Trophoblast cell (in vitro differentiated cells and primary cell): ENCODE measurements around the gene PAM16.

ENCODE experiments used
- DNase-seq, 2 donors: peaks; one replicate each; pipeline ENCODE4 v3.0.0-alpha.2; 2016
- H2AFZ ChIP-seq: 2 replicates; pipeline ENCODE4 v1.6.1; 2013; ENCODE audit warnings: low read length, moderate library complexity, mild to moderate bottlenecking; ENCODE audit not compliant: insufficient read depth, poor library complexity
- H2AK5ac ChIP-seq: 2 replicates; pipeline ENCODE4 v1.6.1; 2013; ENCODE audit warnings: mild to moderate bottlenecking, low read length
- H2BK120ac ChIP-seq: 2 replicates; pipeline ENCODE4 v1.6.1; 2013; ENCODE audit warnings: low read length, mild to moderate bottlenecking, moderate library complexity; ENCODE audit not compliant: insufficient read depth, poor library complexity
- H2BK12ac ChIP-seq: 2 replicates; pipeline ENCODE4 v1.6.1; 2013; ENCODE audit warnings: mild to moderate bottlenecking, low read length, moderate library complexity
- H2BK5ac ChIP-seq: 2 replicates; pipeline ENCODE4 v1.6.1; 2013; ENCODE audit warnings: low read length, low read depth, moderate library complexity, mild to moderate bottlenecking; ENCODE audit not compliant: poor library complexity
- H3K14ac ChIP-seq: 2 replicates; pipeline ENCODE4 v1.6.1; 2013; ENCODE audit warnings: mild to moderate bottlenecking, low read length
- H3K18ac ChIP-seq: 2 replicates; pipeline ENCODE4 v1.6.1; 2013; ENCODE audit warnings: mild to moderate bottlenecking, low read length
- H3K23ac ChIP-seq: 2 replicates; pipeline ENCODE4 v1.6.1; 2013; ENCODE audit warnings: low read length
- H3K27ac ChIP-seq: 2 replicates; pipeline ENCODE4 v1.5.1; 2013; ENCODE audit warnings: low read depth, mild to moderate bottlenecking, inconsistent platforms, low read length, moderate library complexity
- H3K27me3 ChIP-seq: 2 replicates; pipeline ENCODE4 v1.6.1; 2013; ENCODE audit warnings: inconsistent platforms, mild to moderate bottlenecking, low read length, moderate library complexity; ENCODE audit not compliant: insufficient read depth
- H3K36me3 ChIP-seq, 2 experiments: 1 replicate in 1 of 2; 2 replicates in 1 of 2; pipeline ENCODE4 v1.6.1; 2013; ENCODE audit warnings: low read length in 2 of 2, mild to moderate bottlenecking in 2 of 2, moderate library complexity in 1 of 2; ENCODE audit not compliant: insufficient read depth in 2 of 2, control insufficient read depth in 1 of 2
- H3K4ac ChIP-seq: 2 replicates; pipeline ENCODE4 v1.6.1; 2013; ENCODE audit warnings: low read depth, mild to moderate bottlenecking, low read length, moderate library complexity
- H3K4me1 ChIP-seq, 2 experiments: 1 replicate in 1 of 2; 2 replicates in 1 of 2; pipeline ENCODE4 v1.6.1; 2013; ENCODE audit warnings: low read length in 2 of 2, mild to moderate bottlenecking in 2 of 2, moderate library complexity in 1 of 2; ENCODE audit not compliant: insufficient read depth in 2 of 2, control insufficient read depth in 1 of 2
- H3K4me2 ChIP-seq: 2 replicates; pipeline ENCODE4 v1.6.1; 2013; ENCODE audit warnings: inconsistent platforms, mild to moderate bottlenecking, low read length, moderate library complexity
- H3K4me3 ChIP-seq: 2 replicates; pipeline ENCODE4 v1.5.1; 2013; ENCODE audit warnings: mild to moderate bottlenecking, low read depth, low read length, inconsistent platforms
- H3K79me1 ChIP-seq: one replicate; pipeline ENCODE4 v1.6.1; 2013; ENCODE audit warnings: low read length
- H3K79me2 ChIP-seq: 2 replicates; pipeline ENCODE4 v1.6.1; 2013; ENCODE audit warnings: low read length, mild to moderate bottlenecking; ENCODE audit not compliant: control insufficient read depth, insufficient read depth, poor library complexity
- H3K9ac ChIP-seq: 2 replicates; pipeline ENCODE4 v1.6.1; 2013; ENCODE audit warnings: mild to moderate bottlenecking, low read length
- H3K9me3 ChIP-seq: 2 replicates; pipeline ENCODE4 v1.6.1; 2013; ENCODE audit warnings: low read depth, mild to moderate bottlenecking, control low read depth, inconsistent platforms, low read length; ENCODE audit not compliant: insufficient read depth
- H4K12ac ChIP-seq: 2 replicates; pipeline ENCODE4 v1.6.1; 2013; ENCODE audit warnings: low read depth, mild to moderate bottlenecking, low read length, moderate library complexity
- H4K8ac ChIP-seq: 2 replicates; pipeline ENCODE4 v1.6.1; 2013; ENCODE audit warnings: low read depth, mild to moderate bottlenecking, low read length, moderate library complexity
- H4K91ac ChIP-seq: one replicate; pipeline ENCODE4 v1.6.1; 2013; ENCODE audit warnings: low read depth, mild to moderate bottlenecking, low read length, moderate library complexity
- WGBS: extraction: QIAGEN DNeasy Blood & Tissue Kit; methylation state at CpG from one replicate; pipeline ENCODE4 v1.1.7; 2013; ENCODE audit warnings: missing lambda C conversion rate; ENCODE audit not compliant: insufficient read length, insufficient coverage; ENCODE audit errors: extremely low coverage; 5-methylcytosine and 5-hydroxymethylcytosine counted together

Gene PAM16

DNA sequence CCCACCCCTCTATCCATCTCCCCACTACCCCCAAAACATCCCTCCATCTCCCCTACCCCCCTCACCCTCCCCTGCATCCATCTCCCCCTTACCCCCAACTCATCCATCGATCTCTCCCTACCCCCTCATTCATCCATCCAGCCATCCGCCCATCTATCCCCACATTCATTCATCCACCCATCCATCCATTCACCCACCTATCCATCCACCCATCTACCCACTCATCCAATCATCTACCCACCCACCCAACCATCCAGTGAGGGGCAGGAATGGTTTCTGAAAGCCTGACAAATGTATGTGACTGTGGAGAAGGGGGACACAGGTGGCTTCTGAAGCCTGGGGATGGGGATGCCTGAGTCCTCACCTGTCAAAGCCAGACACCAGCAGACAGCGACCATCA is 8.8 kb upstream of the PAM16 start:
- no peak overlapping the region for H2AK5ac ChIP-seq
- WGBS: 100% methylated on average over 2 of the region's 3 CpGs
- H3K36me3 ChIP-seq: peaks cover 10 to 25% of the 10 kb centered on the region in 2 experiments

DNA sequence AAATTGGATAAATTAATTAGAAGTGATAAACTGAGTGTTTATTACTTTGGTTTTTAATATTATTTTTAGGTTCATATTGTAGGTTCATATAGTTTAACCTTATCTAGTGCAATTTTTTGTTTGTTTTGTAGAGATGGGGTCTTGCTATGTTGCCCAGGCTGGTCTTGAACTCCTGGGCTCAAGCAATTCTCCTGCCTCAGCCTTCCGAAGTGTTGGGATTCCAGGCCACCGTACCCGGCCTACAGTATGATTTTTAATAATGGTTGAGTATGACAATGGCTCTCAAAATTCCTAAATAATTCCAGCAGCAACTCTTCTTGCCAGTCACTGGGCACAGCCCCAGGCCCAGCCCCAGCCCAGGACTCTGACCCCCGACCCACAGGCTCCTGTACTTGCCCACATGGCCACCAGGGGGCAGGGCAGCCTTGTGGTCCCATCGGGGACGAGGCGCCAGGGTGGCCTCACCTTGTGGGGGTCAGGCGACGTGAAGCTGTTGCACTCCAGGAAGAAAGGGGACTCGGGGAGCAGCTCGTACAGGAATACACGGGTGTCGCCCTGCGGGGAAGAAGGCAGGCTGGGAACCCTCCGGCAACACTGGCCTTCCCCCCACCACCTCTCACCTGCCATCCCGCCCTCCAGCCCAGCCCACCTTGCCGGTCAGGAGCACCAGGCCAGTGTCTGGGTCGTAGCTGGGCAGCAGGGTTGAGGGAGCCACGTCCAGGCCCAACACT is 7.9 kb upstream of the PAM16 start:
- H4K12ac ChIP-seq: no peak overlapping the region
- H3K4ac ChIP-seq: no peak overlapping the region
- peak in 1 of 2 donors; percentile 70 for DNase-seq
- WGBS: no CpG with 5 or more reads among the region's 19 CpGs
- H3K14ac ChIP-seq: no peak overlapping the region
- H3K9me3 ChIP-seq: peaks cover 2% of the 10 kb centered on the region
- H3K27ac ChIP-seq: no peak overlapping the region
- no peaks in the 10 kb centered on the region for H3K79me2 ChIP-seq
- H3K4me3 ChIP-seq: no peak overlapping the region
- no peak overlapping the region for H4K91ac ChIP-seq
- no peak overlapping the region for H3K4me2 ChIP-seq
- H3K36me3 ChIP-seq: peaks cover 5 to 21% of the 10 kb centered on the region in 2 experiments
- H2AK5ac ChIP-seq: no peak overlapping the region
- no peak overlapping the region for H3K18ac ChIP-seq
- no peak overlapping the region for H2BK120ac ChIP-seq
- H3K4me1 ChIP-seq: peaks cover 2 to 6% of the 10 kb centered on the region in 2 experiments
- H3K23ac ChIP-seq: no peak overlapping the region
- no peak overlapping the region for H4K8ac ChIP-seq
- H3K79me1 ChIP-seq: no peaks in the 10 kb centered on the region
- no peaks in the 10 kb centered on the region for H3K27me3 ChIP-seq
- no peak overlapping the region for H2AFZ ChIP-seq
- H2BK12ac ChIP-seq: no peak overlapping the region
- no peak overlapping the region for H2BK5ac ChIP-seq
- no peak overlapping the region for H3K9ac ChIP-seq

More for the DNA sequence above, 8.8 kb upstream of the PAM16 start:
- no peak overlapping the region for H3K4me3 ChIP-seq
- H2BK5ac ChIP-seq: no peak overlapping the region
- no peak overlapping the region for H3K4me2 ChIP-seq
- H3K18ac ChIP-seq: no peak overlapping the region
- H3K23ac ChIP-seq: no peak overlapping the region
- peaks cover 2 to 6% of the 10 kb centered on the region in 2 experiments for H3K4me1 ChIP-seq
- H4K12ac ChIP-seq: no peak overlapping the region
- no peak overlapping the region for H2BK12ac ChIP-seq
- H3K27me3 ChIP-seq: no peaks in the 10 kb centered on the region
- H3K79me1 ChIP-seq: no peaks in the 10 kb centered on the region
- no peak overlapping the region for H2AFZ ChIP-seq
- H3K9me3 ChIP-seq: peaks cover 3% of the 10 kb centered on the region
- no peak overlapping the region for H4K8ac ChIP-seq
- H3K9ac ChIP-seq: no peak overlapping the region
- H3K79me2 ChIP-seq: no peaks in the 10 kb centered on the region
- H2BK120ac ChIP-seq: no peak overlapping the region
- no peak overlapping the region for H3K14ac ChIP-seq
- no peak overlapping the region for H3K27ac ChIP-seq
- no peak overlapping the region for H3K4ac ChIP-seq
- DNase-seq: no peak
- no peak overlapping the region for H4K91ac ChIP-seq

DNA sequence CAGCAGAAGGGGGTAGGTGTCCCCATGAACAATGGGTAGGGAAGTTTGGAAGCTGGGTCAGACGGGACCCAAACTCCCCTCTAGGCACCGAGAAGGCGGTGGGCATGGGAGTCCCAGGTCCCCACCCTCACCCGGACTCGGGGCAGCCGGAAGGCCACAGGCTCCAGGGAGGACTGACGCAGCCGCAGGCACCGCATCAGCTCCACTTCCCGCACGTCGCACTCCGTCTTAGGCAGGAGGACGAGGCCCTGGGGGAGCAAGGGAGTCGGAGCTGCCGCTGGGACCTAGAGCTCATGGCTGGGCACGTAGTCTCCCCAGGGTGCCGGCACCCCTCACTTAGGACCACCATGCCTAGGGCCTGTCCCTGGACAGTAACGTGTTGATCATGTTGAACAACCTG is 7.1 kb upstream of the PAM16 start:
- Histone ChIP-seq H3K4ac (no peak overlapping the region), H3K36me3 (peaks cover 5 to 21% of the 10 kb centered on the region in 2 experiments), H2BK120ac (no peak overlapping the region), H3K9ac (no peak overlapping the region), H3K18ac (no peak overlapping the region), H3K14ac (no peak overlapping the region), H3K23ac (no peak overlapping the region), H2BK5ac (no peak overlapping the region), H3K79me2 (no peaks in the 10 kb centered on the region), H3K27ac (no peak overlapping the region), H2AK5ac (no peak overlapping the region), H3K4me3 (no peak overlapping the region), H3K4me1 (peaks cover 2 to 6% of the 10 kb centered on the region in 2 experiments), H3K9me3 (peaks cover 2% of the 10 kb centered on the region), H4K8ac (no peak overlapping the region), H2BK12ac (no peak overlapping the region), H3K27me3 (no peaks in the 10 kb centered on the region), H4K91ac (no peak overlapping the region), H3K4me2 (no peak overlapping the region), H4K12ac (no peak overlapping the region), H2AFZ (no peak overlapping the region), H3K79me1 (no peaks in the 10 kb centered on the region)
- no peak for DNase-seq
- no CpG with 5 or more reads among the region's 19 CpGs for WGBS

DNA sequence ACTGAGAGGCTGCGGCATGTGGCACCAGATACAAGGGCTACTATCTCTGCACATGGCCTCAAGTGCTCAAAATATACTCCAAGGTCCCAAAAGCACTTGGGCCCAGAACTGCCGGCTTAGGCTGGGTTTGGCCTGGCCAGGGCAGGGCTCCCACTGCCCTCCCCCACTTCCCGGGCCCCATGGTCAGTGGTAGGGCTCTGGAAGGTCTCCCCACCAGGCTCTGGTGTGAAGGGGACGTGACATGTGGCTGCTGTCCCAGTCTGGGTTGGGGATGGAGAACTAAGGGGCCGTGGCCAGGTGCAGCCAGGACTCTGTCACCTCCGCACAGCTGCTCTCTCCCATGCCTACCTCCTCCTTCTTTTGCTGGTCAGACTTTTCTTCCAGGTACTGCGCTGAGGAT is 5.7 kb upstream of the PAM16 start:
- H4K12ac ChIP-seq: no peak overlapping the region
- no peaks in the 10 kb centered on the region for H3K79me1 ChIP-seq
- H2AFZ ChIP-seq: no peak overlapping the region
- no peak for DNase-seq
- H2AK5ac ChIP-seq: no peak overlapping the region
- H3K4me1 ChIP-seq: peaks cover 2 to 6% of the 10 kb centered on the region in 2 experiments
- no peak overlapping the region for H2BK120ac ChIP-seq
- H3K4me3 ChIP-seq: no peak overlapping the region
- no peak overlapping the region for H4K8ac ChIP-seq
- no peak overlapping the region for H2BK12ac ChIP-seq
- peaks cover 2% of the 10 kb centered on the region for H3K9me3 ChIP-seq
- H3K27ac ChIP-seq: no peak overlapping the region
- no peak overlapping the region for H4K91ac ChIP-seq
- H2BK5ac ChIP-seq: no peak overlapping the region
- peaks cover 4 to 18% of the 10 kb centered on the region in 2 experiments for H3K36me3 ChIP-seq
- H3K18ac ChIP-seq: no peak overlapping the region
- H3K79me2 ChIP-seq: no peaks in the 10 kb centered on the region
- no peak overlapping the region for H3K4me2 ChIP-seq
- H3K14ac ChIP-seq: no peak overlapping the region
- no CpG with 5 or more reads among the region's 7 CpGs for WGBS
- H3K4ac ChIP-seq: no peak overlapping the region
- H3K23ac ChIP-seq: no peak overlapping the region
- no peak overlapping the region for H3K9ac ChIP-seq
- no peaks in the 10 kb centered on the region for H3K27me3 ChIP-seq
